Measurements from ENCODE around the gene TNFRSF1B. TPM values are rescaled to one million over a fixed set of nuclear protein-coding genes. Genes with fewer than 3 reads are reported as not detected.
A peak's percentile ranks its signal among the peaks of the same experiment; 100 is the strongest.

Gene TNFRSF1B
- total and polyA plus RNA-seq, 2 donors (not counting 1 experiment from before 2014, with no cell fraction given) = 24.8 to 27.5 TPM

- Histone ChIP-seq H3K9ac (ENCODE audit: insufficient read depth, low read length) (peak overlapping the region; percentile 33), H2AFZ (ENCODE audit: low read length) (no peak overlapping the region), H3K27me3 (ENCODE audit: control insufficient read depth, insufficient read depth, low read length) (no peaks in the 10 kb centered on the region), H3K4me1 (ENCODE audit: control insufficient read depth, extremely low read depth, insufficient read depth, low read length) (peaks cover 36% of the 10 kb centered on the region), H3K27ac (ENCODE audit: insufficient read depth, low read length) (peak overlapping the region; percentile 85), H3K79me2 (ENCODE audit: control insufficient read depth, insufficient read depth, low read length) (peaks cover 27% of the 10 kb centered on the region), H3K4me3 (replicated peaks in 1 of 4; ENCODE audit: control extremely low read depth in 1 of 4, insufficient read depth in 1 of 4, low read depth in 3 of 4, low read length in 4 of 4) (no peak overlapping the region), H3K4me2 (ENCODE audit: extremely low read depth, insufficient read depth, low read length) (no peak overlapping the region), H4K20me1 (ENCODE audit: control insufficient read depth, extremely low read depth, insufficient read depth, low read length) (no peaks in the 10 kb centered on the region), H3K9me3 (ENCODE audit: control insufficient read depth, insufficient read depth, low read depth, low read length) (no peaks in the 10 kb centered on the region), H3K36me3 (ENCODE audit: control insufficient read depth, insufficient read depth, low read length) (peaks cover 1% of the 10 kb centered on the region)
- peak; percentile 66 to 85 for DNase-seq (ENCODE audit: low read depth in 2 of 2)
- TF ChIP-seq CTCF (conservative IDR thresholded peaks at IDR 0.05 in 1 of 2, IDR thresholded peaks at IDR 0.05 in 1 of 2; ENCODE audit: low read depth in 1 of 2, low read length in 2 of 2) (no peak), EZH2 (IDR thresholded peaks at IDR 0.05; ENCODE audit: low read length, missing control alignments) (no peak)
Measured at GRCh38 chr1:12179111-12179519, 12.3 kb downstream of the TNFRSF1B start.

DNA sequence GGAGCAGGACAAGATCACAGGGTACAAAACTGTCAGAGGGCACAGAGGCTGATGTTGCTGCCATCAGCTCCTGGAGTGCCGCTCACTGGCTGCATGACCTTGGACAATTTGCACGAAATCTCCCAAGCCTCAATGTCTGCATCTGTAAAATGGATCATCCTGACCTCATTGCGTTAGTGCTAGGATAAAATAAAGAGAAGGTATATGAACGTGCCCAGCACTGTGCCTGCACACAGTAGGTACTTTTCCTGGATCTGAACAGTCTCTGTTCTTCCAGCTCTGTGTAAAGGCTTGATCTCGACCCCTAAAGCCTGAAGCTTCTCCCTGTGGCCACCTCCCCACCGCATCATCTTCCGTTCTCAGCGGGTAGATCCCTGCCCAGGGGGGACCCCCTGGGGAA lies 12.9 kb downstream of the TNFRSF1B start:
- H4K20me1 ChIP-seq (ENCODE audit: control insufficient read depth, extremely low read depth, insufficient read depth, low read length) = no peaks in the 10 kb centered on the region
- H3K9me3 ChIP-seq (ENCODE audit: control insufficient read depth, insufficient read depth, low read depth, low read length) = no peaks in the 10 kb centered on the region
- no peak overlapping the region for H3K9ac ChIP-seq (ENCODE audit: insufficient read depth, low read length)
- no peak overlapping the region for H3K4me2 ChIP-seq (ENCODE audit: extremely low read depth, insufficient read depth, low read length)
- no peaks in the 10 kb centered on the region for H3K27me3 ChIP-seq (ENCODE audit: control insufficient read depth, insufficient read depth, low read length)
- no peak for TF ChIP-seq CTCF (conservative IDR thresholded peaks at IDR 0.05 in 1 of 2, IDR thresholded peaks at IDR 0.05 in 1 of 2; ENCODE audit: low read depth in 1 of 2, low read length in 2 of 2)
- TF ChIP-seq EZH2 (IDR thresholded peaks at IDR 0.05; ENCODE audit: low read length, missing control alignments) = no peak
- H3K79me2 ChIP-seq (ENCODE audit: control insufficient read depth, insufficient read depth, low read length) = peaks cover 25% of the 10 kb centered on the region
- H3K4me1 ChIP-seq (ENCODE audit: control insufficient read depth, extremely low read depth, insufficient read depth, low read length) = peaks cover 37% of the 10 kb centered on the region
- H2AFZ ChIP-seq (ENCODE audit: low read length) = no peak overlapping the region
- H3K4me3 ChIP-seq (replicated peaks in 1 of 4; ENCODE audit: control extremely low read depth in 1 of 4, insufficient read depth in 1 of 4, low read depth in 3 of 4, low read length in 4 of 4) = no peak overlapping the region
- no peak for DNase-seq (ENCODE audit: low read depth in 2 of 2)
- H3K27ac ChIP-seq (ENCODE audit: insufficient read depth, low read length) = peak overlapping the region; percentile 85
- H3K36me3 ChIP-seq (ENCODE audit: control insufficient read depth, insufficient read depth, low read length) = peaks cover 1% of the 10 kb centered on the region

- TF ChIP-seq CTCF (conservative IDR thresholded peaks at IDR 0.05 in 1 of 2, IDR thresholded peaks at IDR 0.05 in 1 of 2; ENCODE audit: low read depth in 1 of 2, low read length in 2 of 2) (no peak), EZH2 (IDR thresholded peaks at IDR 0.05; ENCODE audit: low read length, missing control alignments) (no peak)
- Histone ChIP-seq H3K4me2 (ENCODE audit: extremely low read depth, insufficient read depth, low read length) (no peak overlapping the region), H3K27me3 (ENCODE audit: control insufficient read depth, insufficient read depth, low read length) (no peaks in the 10 kb centered on the region), H4K20me1 (ENCODE audit: control insufficient read depth, extremely low read depth, insufficient read depth, low read length) (no peaks in the 10 kb centered on the region), H3K9me3 (ENCODE audit: control insufficient read depth, insufficient read depth, low read depth, low read length) (no peaks in the 10 kb centered on the region), H3K36me3 (ENCODE audit: control insufficient read depth, insufficient read depth, low read length) (peaks cover 1% of the 10 kb centered on the region), H3K4me1 (ENCODE audit: control insufficient read depth, extremely low read depth, insufficient read depth, low read length) (peaks cover 38% of the 10 kb centered on the region), H3K27ac (ENCODE audit: insufficient read depth, low read length) (no peak overlapping the region), H2AFZ (ENCODE audit: low read length) (no peak overlapping the region), H3K9ac (ENCODE audit: insufficient read depth, low read length) (no peak overlapping the region), H3K4me3 (replicated peaks in 1 of 4; ENCODE audit: control extremely low read depth in 1 of 4, insufficient read depth in 1 of 4, low read depth in 3 of 4, low read length in 4 of 4) (no peak overlapping the region), H3K79me2 (ENCODE audit: control insufficient read depth, insufficient read depth, low read length) (peaks cover 25% of the 10 kb centered on the region)
- DNase-seq (ENCODE audit: low read depth in 2 of 2) = no peak
Measured at GRCh38 chr1:12180315-12180714, 13.5 kb downstream of the TNFRSF1B start.

Data from fibroblast of lung (primary cell).